ENCODE results near the gene SLC6A11. TPM values are rescaled to one million over a fixed set of nuclear protein-coding genes. Genes with fewer than 3 reads are reported as not detected.

Gene SLC6A11
- total RNA-seq, 1 experiment from 2014 or later: 1.5 TPM

DNA sequence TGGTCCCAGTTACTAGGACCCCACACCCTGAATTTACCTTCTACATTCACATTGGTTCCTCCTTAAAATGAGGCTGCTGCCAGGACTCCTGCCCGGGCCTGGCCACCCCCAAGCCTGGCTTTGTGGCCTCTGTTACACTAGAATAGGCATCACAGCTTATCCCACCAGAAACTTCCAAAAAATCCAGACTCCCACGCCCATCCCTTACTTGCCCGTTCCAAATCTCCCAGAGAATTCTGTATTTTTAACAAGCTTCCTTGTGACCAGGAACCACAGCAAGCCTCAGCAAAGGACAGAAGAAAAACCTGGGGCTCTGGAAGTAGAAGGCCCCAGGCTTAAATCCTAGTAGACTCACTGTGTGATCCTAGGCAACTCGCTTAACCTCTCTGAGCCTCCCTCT, 140.5 kb downstream of the SLC6A11 start:
- no peaks in the 10 kb centered on the region for H3K9me3 Mint-ChIP-seq
- Histone ChIP-seq H3K23ac (ENCODE audit: insufficient read length, low read depth, low read length) (no peak overlapping the region), H3K4ac (ENCODE audit: low read depth, low read length) (no peak overlapping the region), H3K27me3 (ENCODE audit: insufficient read depth, low read length) (no peaks in the 10 kb centered on the region), H2AFZ (ENCODE audit: low read length) (no peak overlapping the region), H2BK12ac (ENCODE audit: insufficient read length, low read depth, low read length) (no peak overlapping the region), H3T11ph (ENCODE audit: low read length) (no peak overlapping the region), H3K9ac (ENCODE audit: extremely low read depth, insufficient read length, low read length) (no peak overlapping the region), H4K8ac (replicated peaks; ENCODE audit: insufficient read length, low read depth, low read length) (no peak overlapping the region), H2BK20ac (ENCODE audit: low read depth, low read length, poor library complexity, severe bottlenecking) (no peak overlapping the region), H3K79me2 (ENCODE audit: insufficient read depth, low read length) (no peaks in the 10 kb centered on the region), H3K23me2 (ENCODE audit: insufficient read length, low read depth, low read length, poor library complexity, severe bottlenecking) (no peaks in the 10 kb centered on the region), H3K4me2 (ENCODE audit: insufficient read depth, insufficient read length, low read length) (no peak overlapping the region), H2BK120ac (ENCODE audit: low read depth, low read length, poor library complexity, severe bottlenecking) (no peak overlapping the region), H3K27ac (ENCODE audit: insufficient read length, low read depth, low read length) (no peak overlapping the region), H3K14ac (ENCODE audit: insufficient read depth, low read length) (no peak overlapping the region), H3K9me3 (ENCODE audit: control insufficient read depth, low read depth, low read length) (no peaks in the 10 kb centered on the region), H2AK5ac (ENCODE audit: insufficient read length, low read length) (no peak overlapping the region), H3K56ac (ENCODE audit: insufficient read length, low read depth, low read length) (no peak overlapping the region), H4K20me1 (ENCODE audit: control insufficient read depth, insufficient read depth, insufficient read length) (no peaks in the 10 kb centered on the region), H3K79me1 (ENCODE audit: insufficient read depth, low read depth, low read length, poor library complexity, severe bottlenecking) (no peaks in the 10 kb centered on the region), H3K4me1 (ENCODE audit: insufficient read depth, low read length) (no peaks in the 10 kb centered on the region), H2BK15ac (ENCODE audit: low read depth, low read length) (no peak overlapping the region), H2BK5ac (ENCODE audit: insufficient read length, low read length) (no peak overlapping the region), H4K5ac (ENCODE audit: insufficient read length, low read depth, low read length) (no peak overlapping the region), H3K18ac (ENCODE audit: insufficient read length, low read depth, low read length) (no peak overlapping the region), H4K91ac (ENCODE audit: insufficient read length, low read depth, low read length) (no peak overlapping the region)
- H3K27me3 Mint-ChIP-seq (ENCODE audit: low read depth): peaks cover 15% of the 10 kb centered on the region
- TF ChIP-seq CTCF (conservative IDR thresholded peaks at IDR 0.05): no peak
- H3K4me3 Mint-ChIP-seq: no peak overlapping the region
- no CpG with 5 or more reads among the region's 4 CpGs for WGBS (ENCODE audit: extremely low coverage, insufficient read length, low lambda C conversion rate)
- peaks cover 0 to 13% of the 10 kb centered on the region in 2 experiments; a peak in 2 of 4 replicates for H3K4me1 Mint-ChIP-seq
- no peaks in the 10 kb centered on the region for H3K36me3 Mint-ChIP-seq (ENCODE audit: insufficient read depth in 1 of 3, low read depth in 3 of 3)
- no peak overlapping the region for H3K27ac Mint-ChIP-seq
- DNase-seq: no peak
